HepG2 (cell line): ENCODE data around the gene MAMDC2. TPM values are rescaled to one million over a fixed set of nuclear protein-coding genes. Genes with fewer than 3 reads are reported as not detected.

Experiments
- polyA plus RNA-seq, 8 experiments: library from polyadenylated mRNA; depleted of rRNA in 3 of 8; stranded (reverse) in 7 of 8; unstranded in 1 of 8; fragments of >200 nt; fragmentation: Illumina TruSeq in 4 of 8; extraction: Trizol in 4 of 8; gene quantifications; 2 replicates each; pipeline versions ENCODE4 v1.2.1 to v1.2.3, GENCODE V29; 2011 to 2016; ENCODE audit warnings: low read depth in 4 of 8, missing spikeins in 1 of 8, mixed read lengths in 1 of 8; ENCODE audit not compliant: insufficient read depth in 1 of 8
- small RNA-seq, 3 experiments: library from RNA; depleted of rRNA; stranded (forward); fragments of <200 nt; gene quantifications; one replicate each; pipeline ENCODE3, GENCODE V24; 2012; ENCODE audit warnings: low read depth in 2 of 3, low replicate concordance in 1 of 3; ENCODE audit not compliant: insufficient read length in 3 of 3, insufficient read depth in 2 of 3
- total RNA-seq, 5 experiments: library from RNA; depleted of rRNA; stranded (reverse); fragments of >200 nt; fragmentation: Illumina TruSeq; extraction: Trizol; gene quantifications; 2 replicates each; pipeline ENCODE4 v1.2.3, GENCODE V29; 2016; ENCODE audit warnings: low read depth in 1 of 5

Gene MAMDC2
- total and polyA plus RNA-seq, 2 of the 13 experiments (the other 11 are each of a cell fraction or from before 2014, with no cell fraction given), result not detected

Small RNA genes within 50 kb of the gene (small RNA-seq; reads per million reads assigned to genes)
- 1.3 to 28.0 (median 1.4) reads per million in 3 experiments for gene RNU2-5P

Other genes starting within 250 kb of the MAMDC2 start
- not detected in 2 replicates for gene CFAP95, start 223.0 kb upstream of the MAMDC2 start, total RNA-seq (2016; rRNA removed; fragmentation: Illumina TruSeq; extraction: Trizol)
- not detected in 2 replicates for gene CFAP95, start 223.0 kb upstream of the MAMDC2 start, polyA plus RNA-seq (2011; rRNA removed)
- gene SMC5, start 215.1 kb downstream of the MAMDC2 start, total RNA-seq (2016; rRNA removed; fragmentation: Illumina TruSeq; extraction: Trizol), result 26.7 and 29.4 TPM in 2 replicates
- gene SMC5, start 215.1 kb downstream of the MAMDC2 start, polyA plus RNA-seq (2011; rRNA removed), result 7.2 TPM in 2 replicates